PC-3 (cell line): ENCODE measurements around the gene TMTC2.

ENCODE experiments used
- EZH2 ChIP-seq: fragments of 300-600 bp; sonication (generic); IDR thresholded peaks from one replicate; pipeline ENCODE4 v1.6.1; 2017; ENCODE audit warnings: antibody characterized with exemption, mild to moderate bottlenecking, low read length; ENCODE audit not compliant: unreplicated experiment
- EZH2phosphoT487 ChIP-seq: fragments of 300-600 bp; sonication (generic); IDR thresholded peaks from 2 replicates; pipeline ENCODE4 v1.6.1; 2018; ENCODE audit warnings: mild to moderate bottlenecking, antibody characterized with exemption, low read length, borderline replicate concordance
- TF ChIP-seq, protein P1 (sequence below): fragments of 300-600 bp; sonication (generic); conservative IDR thresholded peaks from 2 replicates; pipeline ENCODE4 v1.5.1; 2017; ENCODE audit warnings: antibody characterized with exemption, low read depth, mild to moderate bottlenecking, low read length

DNA sequence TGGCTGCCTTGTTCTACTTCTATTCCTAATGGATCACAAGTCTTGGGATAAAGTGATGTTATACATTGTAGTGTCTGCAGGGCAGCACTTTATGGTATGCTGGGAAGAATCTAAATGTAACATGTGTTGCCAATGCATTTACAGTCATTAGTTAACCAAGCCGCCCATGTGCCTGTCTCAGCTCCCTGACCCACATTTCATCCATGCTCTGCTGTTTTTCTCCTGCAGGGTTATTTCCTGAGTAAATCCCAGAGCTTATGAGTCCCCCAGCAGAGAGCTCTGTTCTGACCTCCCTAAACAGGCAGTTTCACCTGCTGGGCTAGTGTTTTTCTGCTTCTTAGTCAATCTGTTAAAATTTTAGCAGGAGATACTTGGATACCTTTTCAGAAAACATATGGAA, 4.4 kb upstream of the TMTC2 start:
- TF ChIP-seq, protein P1, sequence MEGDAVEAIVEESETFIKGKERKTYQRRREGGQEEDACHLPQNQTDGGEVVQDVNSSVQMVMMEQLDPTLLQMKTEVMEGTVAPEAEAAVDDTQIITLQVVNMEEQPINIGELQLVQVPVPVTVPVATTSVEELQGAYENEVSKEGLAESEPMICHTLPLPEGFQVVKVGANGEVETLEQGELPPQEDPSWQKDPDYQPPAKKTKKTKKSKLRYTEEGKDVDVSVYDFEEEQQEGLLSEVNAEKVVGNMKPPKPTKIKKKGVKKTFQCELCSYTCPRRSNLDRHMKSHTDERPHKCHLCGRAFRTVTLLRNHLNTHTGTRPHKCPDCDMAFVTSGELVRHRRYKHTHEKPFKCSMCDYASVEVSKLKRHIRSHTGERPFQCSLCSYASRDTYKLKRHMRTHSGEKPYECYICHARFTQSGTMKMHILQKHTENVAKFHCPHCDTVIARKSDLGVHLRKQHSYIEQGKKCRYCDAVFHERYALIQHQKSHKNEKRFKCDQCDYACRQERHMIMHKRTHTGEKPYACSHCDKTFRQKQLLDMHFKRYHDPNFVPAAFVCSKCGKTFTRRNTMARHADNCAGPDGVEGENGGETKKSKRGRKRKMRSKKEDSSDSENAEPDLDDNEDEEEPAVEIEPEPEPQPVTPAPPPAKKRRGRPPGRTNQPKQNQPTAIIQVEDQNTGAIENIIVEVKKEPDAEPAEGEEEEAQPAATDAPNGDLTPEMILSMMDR, result no peak
- TF ChIP-seq EZH2phosphoT487, result no peak
- no peak for TF ChIP-seq EZH2
